Activated CD8-positive, alpha-beta memory T cell treated with anti-CD3 and anti-CD28 coated beads for 4 hours (primary cell): Measurements from ENCODE around the gene HTR1D.
"Not testable (repeated sequence)": the region's sequence is repeated elsewhere in the genome, so short reads cannot be mapped to it uniquely, and the experiment has no call there.

Experiments used
- DNase-seq, 2 donors: peaks; one replicate each; pipeline ENCODE4 v3.0.0-alpha.2; 2020; ENCODE audit warnings: low read depth in 2 of 2

The HTR1D gene

DNA sequence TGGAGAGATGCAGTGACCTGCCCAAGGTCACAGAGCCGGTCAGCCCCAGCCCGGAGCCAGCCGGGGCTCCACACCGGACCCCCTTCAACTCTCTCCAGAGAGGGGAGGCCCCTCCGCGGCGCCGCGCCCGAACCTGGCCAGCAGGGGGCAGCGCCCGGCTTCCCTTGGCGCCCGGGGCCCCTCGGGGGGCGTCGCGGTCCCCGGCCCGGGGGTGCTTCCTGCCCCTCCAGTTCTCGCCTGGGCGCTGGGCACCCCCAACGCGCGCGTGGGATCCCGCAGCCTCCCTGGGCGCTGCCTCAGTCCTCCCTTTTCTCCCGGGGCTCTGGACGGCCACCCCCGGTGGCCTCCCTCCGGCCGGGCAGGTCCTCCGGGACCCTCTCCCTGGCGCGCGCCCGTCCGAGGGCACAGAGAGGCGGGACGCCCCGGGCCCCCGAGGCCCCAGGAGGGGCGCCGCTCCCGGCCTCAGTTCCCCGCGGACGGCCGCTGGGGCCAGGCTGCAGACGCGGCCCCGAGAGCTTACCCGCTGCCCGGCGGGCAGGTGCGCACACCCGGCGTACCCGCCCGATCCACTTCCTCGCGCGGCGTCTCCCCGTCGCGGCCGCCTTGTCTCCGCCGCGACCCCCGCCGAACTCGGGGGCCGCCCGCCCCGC is 406 bp downstream of the HTR1D start:
- DNase-seq: peak in 1 of 2 donors; percentile 1

DNA sequence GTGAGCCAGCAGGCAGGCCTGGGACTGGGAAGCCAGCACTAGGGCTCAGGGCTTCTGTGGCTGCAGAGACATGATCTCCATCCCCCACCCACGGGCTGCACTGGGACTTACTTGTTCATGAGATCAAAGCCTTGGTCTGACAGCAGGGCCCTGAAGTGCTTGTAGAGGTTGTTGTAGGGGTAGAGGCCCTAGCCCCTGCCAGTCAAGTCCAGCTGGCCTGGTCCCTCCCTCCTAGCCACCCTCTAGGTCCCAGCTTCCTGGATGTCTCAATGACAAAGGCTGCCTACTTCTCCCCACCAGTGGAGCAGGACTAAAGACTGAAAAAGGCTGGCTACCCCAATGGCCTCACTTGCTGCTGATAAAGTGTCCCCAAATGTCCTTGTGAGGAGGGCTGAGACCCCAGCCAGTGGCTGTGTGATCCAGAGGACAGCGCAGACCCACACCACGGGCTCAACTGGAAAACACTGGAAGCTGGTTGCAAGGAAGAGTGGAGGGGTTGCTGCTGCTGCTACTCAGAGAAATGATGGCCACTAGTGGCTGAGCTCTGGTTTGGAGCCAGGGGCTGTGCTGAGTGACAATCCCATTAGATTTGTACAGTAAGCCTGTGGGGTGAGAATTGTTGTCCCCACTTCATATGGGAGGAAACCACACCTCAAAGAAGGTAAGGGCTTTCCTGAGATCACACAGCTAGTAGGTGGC is 1.4 kb downstream of the HTR1D start:
- DNase-seq: no peak

DNA sequence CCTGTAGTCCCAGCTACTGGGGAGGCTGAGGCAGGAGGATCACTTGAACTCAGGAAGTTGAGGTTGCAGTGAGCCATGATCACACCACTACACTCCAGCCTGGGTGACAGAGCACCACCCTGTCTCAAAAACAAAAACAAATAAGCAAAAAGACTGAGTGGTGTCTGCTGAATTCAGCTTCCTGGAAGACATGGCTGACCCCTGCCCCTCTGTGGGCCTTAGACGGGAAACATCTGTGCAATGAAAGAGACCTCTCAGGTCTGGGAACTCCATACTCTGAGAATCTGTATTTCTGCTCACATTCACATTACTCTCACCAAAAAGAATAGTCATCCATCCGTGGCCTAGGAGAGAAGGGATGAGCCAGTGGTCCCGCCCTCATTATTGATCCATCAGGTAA is 2.0 kb downstream of the HTR1D start:
- DNase-seq: no peak

DNA sequence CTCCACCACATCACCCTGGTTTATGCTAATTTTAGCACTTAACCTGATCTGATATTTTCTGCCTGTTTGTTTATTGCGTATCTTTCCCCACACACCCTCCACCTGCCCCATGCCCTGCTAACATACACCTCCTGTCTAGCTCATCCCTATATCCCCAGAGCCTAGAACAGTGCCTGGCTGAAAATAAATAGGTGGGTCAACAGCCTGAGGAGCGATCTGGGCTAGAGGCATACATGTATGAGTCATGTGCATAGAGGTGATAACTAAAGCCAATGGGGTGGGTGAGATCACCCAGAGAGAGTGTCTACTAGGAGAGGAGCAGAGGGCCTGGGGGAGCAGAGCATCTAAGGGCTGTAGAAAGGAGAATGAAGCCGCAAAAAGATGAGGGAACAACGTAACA is 2.7 kb downstream of the HTR1D start:
- no peak for DNase-seq

DNA sequence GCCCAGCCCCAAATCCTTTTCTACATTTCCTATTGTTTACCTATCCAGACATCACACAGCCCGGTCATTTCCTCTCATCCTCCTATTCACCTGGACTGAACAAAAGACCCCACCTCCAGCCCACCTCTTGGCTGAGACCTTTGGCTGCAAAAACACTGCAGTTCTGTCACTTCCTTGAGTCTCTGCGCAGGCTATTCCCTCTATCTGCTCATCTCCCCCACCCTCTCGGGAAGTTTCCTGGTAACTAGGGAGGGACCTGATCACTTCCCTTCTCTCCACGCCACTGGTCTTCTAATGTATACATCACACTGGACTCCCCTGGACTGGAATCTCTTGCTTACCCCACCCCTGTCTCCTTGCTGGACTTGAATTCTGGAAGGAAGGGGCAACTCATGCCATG is 5.3 kb downstream of the HTR1D start:
- DNase-seq: no peak

DNA sequence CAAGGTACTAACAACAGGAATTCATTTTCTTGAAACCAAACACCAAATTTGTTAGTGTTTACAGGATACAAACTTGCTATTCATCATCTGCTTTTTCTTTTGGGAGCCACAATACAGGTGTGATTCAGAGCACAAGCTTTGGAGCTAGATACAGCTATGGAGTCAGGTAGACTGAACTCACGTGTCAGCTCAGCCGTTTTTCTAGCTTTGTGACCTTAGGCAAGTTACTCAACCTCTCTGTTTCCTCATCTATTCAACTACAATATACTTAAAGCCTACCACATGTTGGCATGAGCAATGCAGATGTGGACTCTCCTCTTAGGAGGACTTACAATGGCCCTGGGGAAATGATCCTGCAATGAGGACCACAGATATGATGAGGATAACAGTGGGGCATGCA is 6.3 kb downstream of the HTR1D start:
- DNase-seq: no peak

DNA sequence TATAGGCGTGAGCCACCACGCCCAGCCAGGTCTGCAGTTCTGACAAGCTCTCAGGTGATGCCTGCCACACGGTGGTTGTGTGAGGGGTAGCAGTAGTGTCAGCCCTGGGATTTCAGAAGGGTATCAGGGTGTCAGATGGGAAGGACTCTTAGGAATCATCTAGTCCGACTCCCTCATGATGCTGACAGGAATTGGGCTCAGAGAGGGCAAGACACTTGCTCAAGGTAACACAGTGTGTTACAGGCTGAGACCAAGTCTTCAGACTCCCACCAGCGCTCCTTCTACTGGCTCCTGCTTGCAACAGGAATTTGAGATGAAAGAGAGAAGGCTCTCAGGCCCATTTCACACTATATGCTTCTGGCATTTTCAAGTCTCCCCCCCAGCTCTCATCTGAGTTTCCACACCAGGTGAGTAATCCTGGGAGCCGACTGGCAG is 6.9 kb downstream of the HTR1D start:
- DNase-seq: no peak

DNA sequence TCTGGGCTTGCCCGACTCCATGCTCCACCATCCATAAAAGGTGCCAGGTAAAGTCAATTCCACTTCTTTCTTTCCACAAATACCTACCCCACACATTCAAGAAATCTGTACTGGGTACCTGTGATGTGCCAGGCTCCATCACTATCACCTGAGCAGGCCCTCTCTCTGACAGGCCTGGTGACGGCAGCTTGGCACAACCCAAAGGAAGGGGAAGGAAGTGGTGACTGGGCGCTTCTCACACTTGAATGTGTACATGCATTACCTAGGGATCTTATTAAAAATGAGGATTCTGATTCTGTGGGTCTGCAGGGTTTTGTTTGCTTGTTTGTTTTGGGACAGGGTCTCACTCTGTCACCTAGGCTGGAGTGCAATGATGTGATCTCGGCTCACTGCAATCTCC is 7.5 kb downstream of the HTR1D start:
- DNase-seq: no peak

DNA sequence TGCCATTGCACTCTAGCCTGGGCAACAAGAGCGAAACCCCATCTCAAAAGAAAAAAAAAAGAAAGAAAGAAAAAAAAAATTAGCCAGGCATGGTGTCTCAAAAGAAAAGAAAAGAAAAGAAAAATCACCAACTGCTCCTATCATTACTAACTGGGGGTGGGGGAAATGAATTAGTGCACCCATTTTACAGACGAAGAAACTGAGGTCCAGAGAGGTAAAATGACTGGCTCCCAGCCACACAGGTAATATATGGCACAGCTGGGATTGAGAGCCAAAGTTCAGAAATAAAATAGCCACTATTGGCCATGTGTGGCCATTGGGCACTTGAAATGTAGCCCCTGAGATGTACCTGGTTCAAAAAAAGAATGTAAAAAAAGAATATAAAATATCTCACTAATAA is 8.8 kb downstream of the HTR1D start:
- no peak for DNase-seq

DNA sequence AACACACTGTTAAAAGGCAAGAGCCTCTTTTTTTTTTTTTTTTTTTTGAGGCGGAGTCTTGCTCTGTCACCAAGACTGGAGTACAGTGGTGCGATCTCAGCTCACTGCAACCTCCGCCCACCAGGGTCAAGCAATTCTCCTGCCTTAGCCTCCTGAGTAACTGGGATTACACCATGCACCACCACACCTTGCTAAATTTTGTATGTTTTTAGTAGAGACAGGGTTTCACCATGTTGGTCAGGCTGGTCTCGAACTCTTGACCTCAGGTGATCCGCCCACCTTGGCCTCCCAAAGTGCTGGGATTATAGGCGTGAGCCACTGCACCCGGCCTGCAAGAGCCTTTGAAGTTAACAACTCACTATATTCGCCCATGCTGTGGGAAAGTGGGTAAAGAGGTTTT is 9.6 kb downstream of the HTR1D start:
- DNase-seq: not testable (repeated sequence)

DNA sequence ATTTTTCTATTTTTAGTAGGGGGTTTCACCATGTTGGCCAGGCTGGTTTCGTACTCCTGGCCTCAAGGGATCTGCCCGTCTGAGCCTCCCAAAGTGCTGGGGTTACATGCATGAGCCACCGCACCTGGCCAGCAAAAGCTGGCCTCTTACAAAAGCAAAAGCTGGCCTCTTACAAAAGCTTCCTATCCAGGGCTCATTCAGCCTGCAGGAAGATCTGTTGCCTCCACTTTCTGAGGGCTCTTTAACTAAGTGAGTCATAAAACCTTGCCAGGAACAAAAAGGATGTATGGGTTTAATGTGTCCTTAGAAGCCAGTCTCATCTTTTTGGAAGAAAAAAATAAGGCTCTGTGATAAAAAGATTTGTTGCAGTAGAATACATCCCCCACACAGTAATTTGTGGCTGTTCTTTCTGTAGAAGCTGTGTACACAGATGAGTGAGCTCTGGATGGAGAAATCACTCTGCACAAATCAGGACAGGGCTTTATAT is 15.0 kb downstream of the HTR1D start:
- no peak for DNase-seq

DNA sequence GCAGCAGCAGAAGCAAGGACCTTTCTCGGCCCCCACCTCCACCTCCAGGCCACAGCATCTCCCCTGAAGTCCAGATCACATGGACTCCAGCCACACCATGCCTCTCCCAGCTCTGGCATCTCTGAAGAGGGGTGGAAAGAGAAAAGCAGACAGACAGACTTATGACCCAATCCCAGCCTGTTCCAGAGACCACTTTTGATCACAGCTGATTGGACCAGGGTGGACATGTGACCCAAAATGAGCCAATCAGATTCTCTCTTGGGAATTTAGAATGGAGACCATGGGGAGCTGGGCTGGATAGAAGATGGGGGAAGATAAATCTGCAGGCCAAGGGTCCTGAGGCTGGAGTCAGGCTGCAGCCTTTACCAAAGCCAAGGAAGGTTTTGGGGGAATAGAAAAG is 16.4 kb downstream of the HTR1D start:
- no peak for DNase-seq

DNA sequence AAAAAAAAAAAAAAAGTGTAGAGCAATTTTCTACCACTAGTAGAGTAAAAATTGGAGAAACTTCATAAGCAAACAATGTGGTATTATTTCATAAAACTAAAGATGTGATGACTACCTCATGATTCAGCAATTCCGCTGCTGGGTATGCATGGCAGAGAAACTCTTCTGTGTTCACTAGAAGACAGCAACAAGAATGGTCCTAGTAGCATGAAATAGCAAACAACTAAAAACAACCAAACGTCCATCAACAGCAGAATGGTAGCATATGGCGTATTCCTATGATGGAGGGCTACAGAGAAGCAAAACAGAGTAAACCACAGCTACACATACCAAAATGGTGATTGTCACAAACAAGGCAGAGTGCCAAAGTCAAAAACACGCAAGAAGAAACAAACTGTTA is 18.9 kb downstream of the HTR1D start:
- DNase-seq: no peak

DNA sequence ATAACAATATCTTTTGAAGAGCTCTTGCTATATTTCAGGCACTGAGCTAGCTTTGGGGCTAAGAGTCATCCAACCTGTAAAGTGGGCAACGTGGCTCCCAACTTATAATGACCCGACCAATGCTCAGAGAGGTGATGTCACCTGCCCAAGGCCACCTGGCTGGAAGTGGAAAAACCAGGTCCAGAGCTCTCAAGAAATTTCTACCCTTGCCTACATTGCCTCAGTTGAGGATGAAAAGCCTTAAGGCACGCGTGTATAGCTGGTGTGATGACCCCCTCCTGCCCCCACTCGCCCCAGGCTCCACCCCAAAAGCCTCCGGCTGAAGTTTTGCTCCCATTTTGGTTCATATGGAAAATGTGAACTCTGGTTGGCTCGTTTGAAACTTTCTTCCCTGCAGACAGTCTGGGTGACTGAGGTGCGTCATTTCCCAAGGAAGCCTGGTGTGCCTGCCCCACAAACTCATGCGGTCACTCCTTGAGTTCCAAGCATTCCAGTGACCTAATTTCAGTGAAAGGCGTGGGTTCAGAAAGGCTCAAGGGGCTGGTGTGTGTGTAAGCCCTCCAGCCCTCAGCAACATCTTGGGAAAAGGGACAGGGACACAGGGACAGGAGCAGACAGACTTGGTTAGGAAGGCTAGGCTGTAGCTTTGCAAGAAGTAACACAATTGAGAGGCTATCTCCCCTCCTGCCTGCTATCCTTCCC is 20.5 kb downstream of the HTR1D start:
- no peak for DNase-seq

DNA sequence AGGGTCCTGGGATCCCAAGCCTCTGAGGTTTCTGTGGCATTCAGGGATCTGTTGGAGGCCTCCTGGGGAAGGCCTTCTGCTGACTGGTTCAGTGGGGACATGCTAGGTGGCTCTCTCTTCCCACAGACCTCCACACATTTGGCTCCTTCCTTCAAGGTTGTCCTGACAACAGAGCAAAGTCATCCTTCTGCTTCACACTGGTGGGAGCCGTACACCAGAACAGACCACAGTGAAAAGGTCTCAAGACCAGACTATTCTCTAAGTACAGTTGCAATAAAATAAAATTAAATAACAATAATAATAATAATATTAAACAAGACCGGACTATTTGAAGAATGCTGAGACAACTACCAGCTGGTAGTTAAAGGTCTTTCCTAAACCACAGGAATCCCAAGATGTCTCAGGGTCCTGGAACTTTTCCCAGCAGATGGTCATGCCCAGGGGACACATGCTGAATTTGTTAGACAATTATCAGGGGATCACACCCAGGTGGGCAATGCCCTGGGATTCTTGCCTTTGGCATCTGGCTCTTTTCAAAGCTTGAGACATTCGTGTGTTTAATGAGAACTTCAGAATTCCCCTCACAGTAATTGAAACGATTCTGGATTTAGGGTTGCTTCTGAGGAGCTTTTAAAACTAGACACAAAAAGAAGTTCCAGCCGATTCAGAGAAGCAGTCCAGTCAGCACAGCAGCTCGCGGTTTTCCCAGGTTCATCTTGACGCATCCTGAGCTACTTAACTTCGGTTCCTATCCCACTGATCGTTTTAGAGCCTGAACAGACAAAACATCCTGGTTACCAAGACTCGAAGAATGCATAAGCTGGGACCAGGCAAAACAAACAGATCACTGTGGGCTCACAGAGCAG is 22.9 kb downstream of the HTR1D start:
- DNase-seq: no peak

DNA sequence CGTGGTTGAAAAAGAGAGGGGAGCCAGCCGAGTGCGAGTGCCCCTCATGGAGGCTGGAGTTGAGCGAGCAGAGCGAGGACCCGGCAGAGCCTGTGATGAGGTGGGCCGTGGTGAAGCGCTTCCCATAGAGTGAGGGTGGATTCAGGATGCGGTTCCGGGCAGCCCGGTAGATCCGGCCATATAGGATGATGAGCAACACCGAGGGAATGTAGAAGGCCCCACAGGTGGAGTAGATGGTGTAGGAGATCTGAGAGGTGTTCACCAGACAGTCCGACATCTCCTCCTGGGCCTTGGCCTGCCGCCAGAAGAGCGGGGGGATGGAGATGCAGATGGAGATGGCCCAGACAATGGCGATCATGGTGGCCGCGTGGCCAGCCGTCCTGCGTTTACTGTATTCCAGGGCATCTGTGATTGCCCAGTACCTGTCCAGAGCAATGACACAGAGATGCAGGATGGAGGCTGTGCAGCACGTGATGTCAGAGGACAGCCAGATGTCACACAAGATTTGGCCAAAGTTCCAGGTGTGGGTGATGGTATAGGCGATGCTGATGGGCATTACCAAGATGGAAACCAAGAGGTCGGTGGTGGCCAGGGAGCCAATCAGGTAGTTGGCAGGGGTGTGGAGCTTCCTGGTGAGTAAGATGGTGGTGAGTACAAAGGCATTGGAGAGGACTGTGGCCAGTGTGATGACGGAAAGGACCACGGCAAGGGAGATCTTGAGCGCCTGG is 23.7 kb downstream of the HTR1D start:
- no peak for DNase-seq

DNA sequence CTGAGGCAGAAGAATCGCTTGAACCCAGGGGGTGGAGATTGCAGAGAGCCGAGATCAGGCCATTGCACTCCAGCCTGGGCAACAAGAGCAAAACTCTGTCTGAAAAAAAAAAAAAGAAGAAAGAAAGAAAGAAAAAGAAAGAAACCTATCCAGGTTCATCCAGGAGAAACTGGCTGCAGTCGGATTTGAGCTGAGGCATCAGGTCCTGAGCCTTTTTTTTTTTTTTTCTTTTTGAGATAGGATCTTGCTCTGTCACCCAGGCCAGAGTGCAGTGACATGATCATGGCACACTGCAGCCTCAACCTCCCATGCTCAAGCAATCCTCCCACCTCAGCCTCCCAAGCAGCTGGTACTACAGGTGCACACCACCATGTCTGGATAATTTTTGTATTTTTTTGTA is 26.1 kb downstream of the HTR1D start:
- DNase-seq: no peak

DNA sequence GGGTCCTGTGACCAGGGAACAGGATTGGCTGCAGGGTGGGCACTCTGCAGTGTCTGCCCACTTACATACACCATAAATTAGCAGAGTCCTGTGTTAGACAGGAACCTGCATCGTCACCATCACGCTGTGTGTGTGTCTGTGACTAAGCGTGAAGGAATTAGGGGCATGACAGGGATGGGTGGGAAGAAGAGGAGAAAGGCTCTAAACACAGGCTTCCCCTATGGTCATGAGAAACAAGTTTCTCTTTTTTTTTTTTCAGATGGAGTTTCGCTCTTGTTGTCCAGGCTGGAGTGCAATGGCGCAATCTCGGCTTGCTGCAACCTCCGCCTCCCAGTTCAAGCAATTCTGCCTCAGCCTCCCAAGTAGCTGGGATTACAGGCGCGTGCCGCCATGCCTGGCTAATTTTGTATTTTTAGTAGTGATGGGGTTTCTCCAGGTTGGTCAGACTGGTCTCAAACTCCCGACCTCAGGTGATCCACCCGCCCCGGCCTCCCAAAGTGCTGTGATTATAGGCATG is 28.3 kb downstream of the HTR1D start:
- DNase-seq: not testable (repeated sequence)

DNA sequence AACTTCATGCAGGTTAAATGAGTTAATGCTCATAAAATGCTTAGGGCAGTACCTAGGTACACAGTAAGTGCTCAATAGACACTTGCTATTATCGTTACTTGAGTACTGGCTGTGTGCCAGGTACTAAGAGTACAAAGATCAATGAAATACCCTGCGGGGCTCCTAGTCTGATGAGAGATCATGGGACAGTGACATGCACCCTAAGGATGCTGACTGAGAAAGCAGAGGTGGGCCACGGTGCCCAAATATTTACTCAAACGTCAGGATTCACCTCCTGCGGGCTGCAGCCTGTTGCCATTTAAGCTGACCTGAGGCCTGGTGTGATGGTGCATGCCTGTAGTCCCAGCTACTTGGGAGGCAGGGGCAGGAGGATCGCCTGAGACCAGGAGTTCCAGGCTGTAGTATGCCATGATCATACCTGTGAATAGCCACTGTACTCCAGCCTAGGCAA is 28.8 kb downstream of the HTR1D start:
- no peak for DNase-seq

DNA sequence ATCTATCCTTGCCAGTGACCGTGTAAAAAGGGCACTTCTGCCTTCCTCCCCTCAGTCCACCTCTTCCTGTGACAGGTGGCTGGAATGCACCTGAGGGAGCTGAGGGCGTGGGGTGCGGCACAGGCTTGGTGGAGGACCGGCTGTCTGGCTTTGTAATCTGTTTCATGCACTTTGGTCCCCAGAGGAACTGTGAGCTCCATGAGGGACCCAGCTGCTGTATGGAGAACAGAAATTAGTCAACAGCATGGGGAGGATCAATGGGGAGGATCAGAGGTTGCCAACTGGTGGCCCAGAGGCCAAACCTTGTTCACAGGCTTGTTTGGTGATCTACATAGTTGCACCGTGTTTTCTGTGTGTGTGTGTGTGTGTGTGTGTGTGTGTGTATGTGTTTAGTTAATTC is 29.7 kb downstream of the HTR1D start:
- no peak for DNase-seq

DNA sequence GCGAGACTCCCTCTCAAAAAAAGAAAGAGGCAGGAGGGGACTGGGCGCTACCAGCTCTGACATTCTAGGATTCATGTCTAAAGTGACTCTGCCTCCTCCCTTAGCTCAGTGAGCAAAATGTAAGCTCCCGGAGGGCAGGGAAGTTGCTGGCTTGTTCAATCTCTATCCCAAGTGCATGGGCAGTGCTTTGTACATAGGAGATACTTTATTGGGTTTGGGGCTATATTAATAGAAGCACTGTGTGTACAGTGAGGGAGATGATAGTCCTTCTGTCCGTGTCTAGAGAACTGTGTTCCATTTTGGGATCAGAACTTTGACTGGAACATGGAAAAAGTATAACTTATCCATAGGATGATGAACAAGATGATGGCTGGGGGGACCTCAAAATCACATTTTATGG is 31.9 kb downstream of the HTR1D start:
- no peak for DNase-seq
